ENCODE data around the gene GSK3B.
"Not testable (repeated sequence)": the region's sequence is repeated elsewhere in the genome, so short reads cannot be mapped to it uniquely, and the experiment has no call there.

The GSK3B gene

DNA sequence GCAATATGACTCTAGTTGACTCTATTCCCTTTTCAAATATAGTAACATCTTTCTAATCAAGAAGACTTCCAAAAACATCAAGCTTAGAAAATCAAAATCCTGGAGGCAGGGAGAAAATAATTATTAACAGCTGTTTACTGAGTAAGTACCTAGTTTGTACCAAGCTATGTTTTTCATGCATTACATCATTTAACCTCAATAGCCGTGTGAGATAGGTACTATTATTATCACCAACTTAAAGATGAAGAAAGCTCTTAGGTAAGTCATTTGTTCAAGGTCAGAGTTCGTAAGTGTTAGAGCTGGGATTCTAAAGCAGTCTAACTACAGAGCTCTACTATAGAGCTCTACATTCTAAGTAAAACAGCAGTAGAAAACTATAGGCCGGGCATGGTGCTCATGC lies 41.6 kb downstream of the GSK3B start:
- no peak for DNase-seq

DNA sequence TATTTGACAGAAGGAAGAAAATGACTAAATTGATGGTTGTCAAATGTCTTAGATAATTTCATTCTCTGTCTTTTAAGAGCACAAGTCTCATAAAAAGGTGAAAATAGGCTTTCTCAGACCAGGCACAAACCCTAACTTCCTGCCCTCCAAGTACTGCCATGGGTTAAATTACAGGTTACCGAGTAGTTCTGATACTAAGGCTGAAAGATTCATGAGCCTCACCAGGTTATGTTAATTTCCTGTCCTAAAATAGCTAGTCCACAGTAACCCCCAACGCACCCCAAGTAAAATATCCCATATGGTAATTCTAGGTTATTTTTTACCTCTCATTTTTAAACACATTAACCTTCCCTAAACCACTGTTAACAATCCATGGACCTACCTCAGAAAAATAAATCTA lies 42.0 kb downstream of the GSK3B start:
- DNase-seq, result no peak

- DNase-seq, result not testable (repeated sequence)
Measured at GRCh38 chr3:120051570-120051969, 42.7 kb downstream of the GSK3B start.

DNA sequence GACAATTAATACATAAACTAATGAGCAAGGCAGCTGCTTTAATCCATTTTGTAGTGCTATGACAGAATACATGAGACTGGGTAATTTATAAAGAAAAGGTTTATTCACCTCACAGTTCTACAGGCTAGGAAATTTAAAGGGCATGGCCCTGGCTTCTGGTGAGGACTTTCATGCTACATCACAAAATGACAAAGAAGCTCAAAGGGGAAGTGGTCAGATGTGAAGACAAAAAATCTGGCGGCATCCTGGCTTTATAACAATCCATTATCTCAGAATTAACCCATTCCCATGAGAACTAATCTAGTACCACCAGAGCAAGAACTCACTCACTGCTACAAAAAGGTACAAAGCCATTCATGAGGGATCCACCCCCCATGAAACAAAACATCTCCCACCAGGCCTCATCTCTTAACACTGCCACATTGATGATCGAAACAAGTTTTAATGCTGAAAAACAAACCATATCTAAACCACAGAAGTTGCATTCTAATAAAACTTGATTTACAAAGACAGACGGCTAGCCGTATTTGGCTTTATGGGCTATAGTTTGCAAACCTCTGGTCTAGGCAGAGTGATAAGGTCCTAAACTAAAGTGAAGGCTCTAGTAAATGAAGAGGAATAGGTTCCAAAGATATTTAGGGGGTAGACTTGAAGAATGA lies 44.2 kb downstream of the GSK3B start:
- DNase-seq, result no peak

GRCh38 chr3:120049072-120049471 lies 45.2 kb downstream of the GSK3B start:
- no peak for DNase-seq

DNA sequence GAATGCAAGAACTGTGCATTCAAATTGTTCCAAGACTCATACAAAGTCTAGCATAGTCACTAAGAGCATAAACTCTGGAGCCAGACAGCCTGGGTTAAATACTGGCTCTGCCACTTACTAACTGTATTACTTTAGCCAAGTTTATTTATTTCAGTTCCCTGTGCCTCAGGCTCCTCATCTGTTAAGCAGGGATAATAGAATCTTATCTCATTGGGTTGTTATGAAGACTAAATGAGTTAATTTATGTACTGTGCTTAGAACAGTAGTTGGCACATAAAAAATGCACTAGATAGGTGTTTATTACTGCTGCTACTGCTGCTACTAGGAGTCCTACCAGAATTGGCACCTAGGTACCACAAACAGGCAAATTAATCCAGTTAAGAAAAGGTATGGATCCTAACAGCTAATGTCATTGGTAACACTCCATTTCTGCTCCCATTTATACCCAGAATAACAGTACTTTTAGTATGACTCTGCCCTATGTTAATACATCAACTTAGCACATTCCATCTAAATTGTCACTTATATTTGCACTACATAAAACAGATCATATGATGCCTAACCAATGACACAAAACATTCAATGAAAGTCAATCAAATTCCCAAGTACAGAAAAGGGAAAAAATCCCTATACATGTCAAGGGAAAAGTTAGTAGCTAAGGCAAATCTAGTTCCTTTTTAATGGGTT lies 45.7 kb downstream of the GSK3B start:
- DNase-seq, result no peak

DNA sequence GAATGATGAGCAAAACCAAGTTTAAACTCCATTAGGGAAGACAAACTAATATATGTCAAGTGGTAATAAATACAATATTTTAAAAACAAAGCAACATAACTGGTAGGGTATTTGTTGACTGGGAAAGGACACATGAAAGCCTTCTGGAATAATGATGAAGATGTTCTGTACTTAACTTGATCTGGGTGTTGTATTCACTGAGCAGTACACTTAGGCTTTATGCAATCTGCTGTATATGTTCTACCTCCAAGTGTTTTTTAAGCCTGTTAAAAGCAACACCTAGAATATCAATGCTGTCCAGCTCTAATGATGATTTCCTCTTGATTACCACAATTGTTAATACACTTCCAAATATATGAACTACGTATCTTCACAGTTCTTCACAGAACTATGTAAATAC lies 46.6 kb downstream of the GSK3B start:
- no peak for DNase-seq

GRCh38 chr3:120040813-120041377 lies 53.4 kb downstream of the GSK3B start:
- DNase-seq, result no peak

DNA sequence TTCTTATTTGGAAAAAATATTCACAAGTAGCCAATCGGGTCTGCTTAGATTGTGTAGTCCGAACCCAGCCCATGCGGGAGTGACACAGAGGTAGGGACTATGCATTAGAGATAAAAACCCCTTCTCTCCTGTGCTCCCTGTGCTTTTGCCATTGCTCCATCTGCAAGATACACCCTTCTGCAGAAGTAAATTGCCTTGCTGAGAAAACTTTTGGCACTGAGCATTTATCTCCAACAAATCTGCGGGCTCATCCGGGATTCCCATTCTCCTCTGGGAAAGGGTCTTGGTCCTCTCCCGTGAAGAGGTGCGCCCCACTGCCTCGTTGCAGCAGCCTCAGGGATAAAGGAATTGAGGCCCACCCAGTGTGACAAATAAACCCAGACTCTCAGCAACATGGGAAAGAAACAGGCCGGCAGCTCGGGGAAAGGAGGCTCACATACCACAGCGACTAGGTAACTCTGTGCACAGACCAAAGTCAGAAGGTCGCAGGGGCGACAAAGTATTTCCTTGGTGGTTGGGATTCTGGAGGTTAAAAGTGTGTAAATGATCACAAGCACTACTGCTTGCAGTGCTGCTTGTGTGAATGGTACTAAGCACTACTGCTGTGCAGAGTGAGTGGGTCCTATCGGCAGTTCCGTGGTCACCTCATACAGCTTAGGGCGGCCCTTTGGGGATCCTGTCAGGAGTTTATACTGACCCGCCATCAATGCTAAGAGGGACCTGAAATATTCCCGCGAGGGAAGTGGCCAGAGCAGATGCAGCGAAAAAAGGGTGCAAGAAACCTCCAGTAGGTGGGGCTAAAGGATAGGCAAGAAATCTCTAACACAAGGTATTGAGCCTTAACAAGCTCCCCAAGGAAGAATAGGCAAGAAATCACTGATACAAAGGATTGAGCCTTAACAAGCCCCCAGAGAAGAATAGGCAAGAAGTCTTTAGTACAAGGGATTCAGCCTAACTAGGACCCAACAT lies 54.3 kb downstream of the GSK3B start:
- DNase-seq, result no peak

DNA sequence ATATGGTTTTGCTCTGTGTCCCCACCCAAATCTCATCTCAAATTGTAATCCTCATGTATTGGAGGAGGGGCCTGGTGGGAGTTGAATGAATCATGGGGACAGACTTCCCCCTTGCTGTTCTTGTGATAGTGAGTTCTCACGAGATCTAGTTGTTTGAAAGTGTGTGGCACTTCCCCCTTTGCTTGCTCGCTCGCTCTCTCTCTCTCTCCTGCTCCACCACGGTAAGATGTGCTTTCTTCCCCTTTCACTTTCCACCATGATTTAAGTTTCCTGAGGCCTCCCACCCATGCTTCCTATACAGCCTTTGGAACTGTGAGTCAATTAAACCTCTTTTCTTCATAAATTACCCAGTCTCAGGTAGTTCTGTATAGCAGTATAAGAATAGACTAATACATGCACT lies 60.7 kb downstream of the GSK3B start:
- DNase-seq, result no peak

GRCh38 chr3:120031561-120031960 lies 62.7 kb downstream of the GSK3B start:
- no peak for DNase-seq

DNA sequence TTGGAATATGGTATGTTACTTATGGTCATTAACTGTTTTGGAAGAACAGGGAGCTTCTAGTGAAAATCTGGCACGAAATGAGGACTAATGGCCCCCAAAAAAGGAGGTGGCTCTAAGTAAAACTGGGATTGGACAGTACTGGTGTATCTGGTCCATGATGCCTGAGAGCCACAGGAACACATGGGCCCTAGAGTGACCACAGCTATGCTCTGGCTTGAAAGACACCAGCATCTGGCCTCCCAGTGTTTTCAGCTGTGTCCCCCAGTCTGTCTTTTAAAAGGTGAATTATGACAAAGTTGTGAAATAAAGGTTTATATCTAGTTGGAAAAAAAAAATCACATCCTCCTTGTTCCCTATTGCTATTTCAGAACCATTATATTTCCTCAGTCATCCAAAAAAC lies 64.5 kb downstream of the GSK3B start:
- DNase-seq, result no peak

- DNase-seq, result no peak
Measured at GRCh38 chr3:120028271-120029047, 65.8 kb downstream of the GSK3B start.

- no peak for DNase-seq
Measured at GRCh38 chr3:120027226-120027625, 67.0 kb downstream of the GSK3B start.

- DNase-seq, result peak; percentile 26
Measured at GRCh38 chr3:120025520-120025919, 68.7 kb downstream of the GSK3B start.

- no peak for DNase-seq
Measured at GRCh38 chr3:120024103-120024502, 70.1 kb downstream of the GSK3B start.

- DNase-seq, result no peak
Measured at GRCh38 chr3:120022729-120023128, 71.5 kb downstream of the GSK3B start.

DNA sequence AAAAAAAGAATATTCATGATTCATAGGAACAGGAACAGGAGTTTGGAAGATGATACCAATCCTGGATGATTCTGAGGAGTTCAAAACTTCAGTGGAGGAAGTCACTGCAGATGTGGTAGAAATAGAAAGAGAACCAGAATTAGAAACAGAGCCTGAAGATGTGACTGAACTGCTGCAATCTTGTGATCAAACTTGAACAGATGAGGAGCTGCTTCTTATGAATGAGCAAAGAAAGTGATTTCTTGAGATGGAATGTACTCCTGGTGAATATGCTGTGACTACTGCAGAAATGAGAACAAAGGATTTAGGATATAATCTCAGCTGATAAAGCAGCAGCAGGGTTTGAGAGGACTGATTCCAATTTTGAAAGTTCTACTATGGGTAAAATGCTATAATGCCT lies 72.7 kb downstream of the GSK3B start:
- no peak for DNase-seq

DNA sequence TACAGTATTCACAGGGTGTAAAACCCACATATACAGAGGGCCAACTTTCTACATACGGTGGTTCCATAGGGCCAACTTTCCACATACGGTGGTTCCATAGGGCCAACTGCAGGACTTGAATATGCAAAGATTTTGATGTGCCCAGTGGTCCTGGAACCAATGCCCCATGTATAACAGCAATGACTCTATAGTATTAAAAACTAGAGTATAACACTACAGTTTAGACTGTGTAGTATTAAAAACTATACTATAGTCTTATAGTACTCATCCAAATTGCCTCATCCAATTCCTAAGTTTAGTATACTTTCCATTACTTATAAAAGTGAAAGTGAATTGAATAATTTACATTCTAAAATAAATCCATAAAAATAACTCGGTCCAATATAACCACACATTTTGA lies 75.9 kb downstream of the GSK3B start:
- no peak for DNase-seq

DNA sequence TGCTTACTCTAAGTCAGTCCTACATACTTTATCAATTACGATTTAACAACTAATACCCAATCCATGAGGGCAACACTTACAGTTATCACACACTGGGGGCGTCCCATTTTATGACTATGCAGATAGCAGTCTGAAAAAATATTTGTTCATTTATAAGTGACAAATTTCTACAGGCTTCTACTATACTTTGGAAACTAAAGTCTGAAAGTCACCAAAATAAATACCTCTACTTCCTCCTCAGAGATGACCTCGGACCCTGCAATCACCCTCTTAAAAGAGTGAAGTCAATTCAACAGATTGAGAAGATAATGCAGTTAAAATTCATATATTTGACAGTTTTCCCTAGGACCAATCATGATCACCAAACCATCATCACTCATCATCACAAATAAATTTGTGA lies 76.6 kb downstream of the GSK3B start:
- no peak for DNase-seq

DNA sequence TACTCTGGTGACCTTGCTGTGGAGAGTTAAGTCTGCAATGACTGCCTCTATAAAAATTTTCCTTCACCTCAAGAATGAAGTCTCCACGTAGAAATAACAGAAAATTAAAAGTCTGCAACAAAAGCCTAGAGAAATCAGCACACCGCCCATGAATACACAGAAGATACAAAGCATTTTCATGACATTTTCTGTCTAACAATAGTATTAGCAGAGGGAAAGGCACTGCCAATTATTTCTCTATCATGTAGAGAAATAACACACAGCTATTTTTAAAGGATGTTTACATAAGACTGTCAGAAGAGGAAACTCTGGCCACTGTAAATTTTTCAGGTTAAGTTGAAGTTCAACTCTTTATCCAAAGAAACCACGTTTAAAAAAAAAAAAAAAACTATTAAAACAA lies 80.8 kb downstream of the GSK3B start:
- DNase-seq, result no peak

DNA sequence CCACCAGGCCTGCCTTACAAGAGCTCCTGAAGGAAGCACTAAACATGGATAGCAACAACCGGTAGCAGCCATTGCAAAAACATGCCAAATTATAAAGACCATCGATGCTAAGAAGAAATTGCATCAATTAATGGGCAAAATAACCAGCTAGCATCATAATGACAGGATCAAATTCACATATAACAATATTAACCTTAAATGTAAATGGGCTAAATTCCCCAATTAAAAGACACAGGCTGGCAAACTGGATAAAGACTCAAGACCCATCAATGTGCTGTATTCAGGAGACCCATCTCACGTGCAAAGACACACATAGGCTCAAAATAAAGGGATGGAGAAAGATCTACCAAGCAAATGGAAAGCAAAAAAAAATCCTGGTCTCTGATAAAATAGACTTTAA lies 88.5 kb downstream of the GSK3B start:
- not testable (repeated sequence) for DNase-seq
